Stimulated activated CD8-positive, alpha-beta memory T cell treated with anti-CD3 and anti-CD28 coated beads, Interleukin-15, amount 100 ng/mL, for 24 hours (primary cell): ENCODE measurements around the gene TMTC1.
"Not testable (repeated sequence)": the region's sequence is repeated elsewhere in the genome, so short reads cannot be mapped to it uniquely, and the experiment has no call there.

Experiments
- DNase-seq: peaks from one replicate; pipeline ENCODE4 v3.0.0-alpha.2; 2020; ENCODE audit warnings: low read depth

Gene TMTC1

DNA sequence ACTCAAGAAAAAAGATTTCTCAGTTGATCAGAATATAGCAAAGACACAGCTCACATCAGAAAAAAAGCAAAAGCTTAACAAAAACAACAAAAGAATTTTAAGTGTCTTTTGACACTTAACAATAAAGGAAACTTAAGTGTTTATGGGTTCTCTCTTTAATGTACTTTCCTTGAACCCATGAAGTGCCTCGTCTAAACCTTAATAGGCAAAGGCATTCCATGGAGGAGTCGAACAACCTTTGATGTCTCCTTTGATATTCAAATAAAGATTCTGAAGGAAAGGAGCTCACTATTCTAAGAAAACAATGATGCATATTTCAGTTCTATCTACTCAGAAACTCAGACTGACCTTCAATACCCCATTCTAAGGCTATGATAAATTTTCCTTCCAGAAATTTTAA lies 116.7 kb downstream of the TMTC1 start:
- DNase-seq: no peak

DNA sequence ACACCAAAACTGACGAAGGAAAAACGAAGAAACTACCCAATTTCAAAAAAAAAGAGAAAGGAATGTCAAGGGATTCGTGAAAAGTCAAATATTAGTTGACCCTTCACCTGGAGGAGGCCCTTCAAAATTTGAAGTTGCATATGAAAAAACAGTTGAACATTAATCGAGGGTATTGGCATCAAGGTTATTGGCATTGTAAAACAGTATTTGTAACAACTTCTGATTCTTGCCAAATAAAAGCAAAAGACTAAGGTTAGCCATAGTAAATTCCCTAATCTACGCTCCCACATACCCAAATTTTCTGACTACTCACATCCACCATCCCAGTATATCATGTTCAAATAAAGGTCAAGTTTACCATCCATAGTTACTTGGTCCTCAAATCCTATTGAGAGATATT lies 118.6 kb downstream of the TMTC1 start:
- no peak for DNase-seq

DNA sequence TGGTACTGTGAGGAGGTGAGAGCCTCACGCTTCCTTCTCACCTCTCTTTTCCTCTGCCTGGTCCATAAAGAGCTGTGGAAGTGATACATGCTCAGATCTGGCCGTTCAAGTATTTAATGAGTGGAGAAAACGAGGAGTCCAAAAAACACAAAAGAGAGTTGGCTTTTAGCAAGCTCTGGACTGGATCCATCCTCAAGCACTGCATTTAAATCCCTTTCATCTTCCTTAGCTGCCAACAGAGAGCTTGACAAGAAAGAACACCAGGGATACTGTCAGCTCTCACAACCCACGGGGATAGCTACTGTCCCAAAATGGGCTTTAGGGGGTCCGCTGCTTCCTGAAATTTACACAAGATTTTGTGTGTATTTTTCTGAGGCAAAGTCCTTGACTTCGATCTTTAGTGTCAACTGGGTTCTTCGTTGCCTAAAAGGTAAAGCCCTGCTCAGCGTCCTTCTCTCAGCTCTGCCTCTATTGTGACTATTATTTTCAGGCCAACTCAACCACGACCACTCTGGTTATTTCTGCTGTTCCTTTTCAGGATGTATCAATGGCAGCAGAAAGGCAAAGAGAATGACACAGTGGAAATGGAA lies 120.9 kb downstream of the TMTC1 start:
- DNase-seq: no peak

DNA sequence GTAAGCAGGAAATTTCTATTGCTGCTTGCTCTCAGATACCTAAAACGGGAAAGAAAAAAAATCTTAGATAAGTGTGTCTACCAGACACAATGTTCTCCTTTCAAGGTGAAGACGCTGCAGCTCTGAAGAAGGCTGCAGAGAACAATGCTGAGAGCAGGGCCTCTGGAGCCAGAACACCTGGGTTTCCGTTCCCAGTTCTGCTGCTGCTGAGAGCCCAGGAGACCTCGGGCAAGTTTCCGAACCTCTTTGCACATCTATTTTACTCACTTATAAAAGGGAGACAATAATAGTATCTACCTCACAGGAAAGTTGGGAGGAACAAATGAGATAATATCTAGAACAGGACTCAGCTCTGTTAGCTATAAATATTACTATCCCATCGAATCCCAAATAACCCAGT lies 122.9 kb downstream of the TMTC1 start:
- no peak for DNase-seq

DNA sequence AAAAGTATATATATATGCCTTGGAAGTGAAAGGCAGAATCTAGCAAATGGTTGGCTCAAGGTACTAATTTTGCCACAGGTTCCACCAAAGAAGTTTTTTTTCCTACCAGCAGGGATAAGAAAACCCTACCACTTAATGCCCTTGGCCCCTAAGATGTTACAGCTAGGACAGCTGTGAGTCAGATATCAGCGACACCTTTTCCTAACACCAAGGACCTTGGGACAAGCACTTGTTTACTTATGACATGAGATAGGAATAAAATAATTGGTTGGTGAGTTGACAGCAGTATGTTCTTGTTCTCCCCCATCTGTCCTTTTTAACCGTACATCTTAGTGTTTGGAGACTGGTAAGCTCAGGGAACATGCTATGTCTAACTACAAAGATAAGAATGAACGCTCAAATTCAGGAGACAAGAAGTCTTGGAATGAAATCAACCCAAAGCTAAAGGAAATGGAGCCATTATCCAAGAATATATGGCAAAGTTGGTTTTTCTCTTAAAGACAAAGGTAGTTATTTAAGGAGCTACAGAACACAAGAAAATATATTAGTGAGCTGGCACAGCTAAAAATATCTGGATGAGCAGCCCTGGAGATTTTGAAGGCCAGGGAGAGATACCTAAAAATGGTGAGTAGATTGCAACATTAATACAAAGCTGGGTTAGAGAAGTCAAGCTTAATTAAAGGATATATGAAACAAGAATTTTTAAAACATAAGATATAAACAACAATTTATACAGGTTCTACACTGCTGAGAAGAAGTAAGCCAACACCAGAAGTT lies 126.8 kb downstream of the TMTC1 start:
- DNase-seq: no peak

DNA sequence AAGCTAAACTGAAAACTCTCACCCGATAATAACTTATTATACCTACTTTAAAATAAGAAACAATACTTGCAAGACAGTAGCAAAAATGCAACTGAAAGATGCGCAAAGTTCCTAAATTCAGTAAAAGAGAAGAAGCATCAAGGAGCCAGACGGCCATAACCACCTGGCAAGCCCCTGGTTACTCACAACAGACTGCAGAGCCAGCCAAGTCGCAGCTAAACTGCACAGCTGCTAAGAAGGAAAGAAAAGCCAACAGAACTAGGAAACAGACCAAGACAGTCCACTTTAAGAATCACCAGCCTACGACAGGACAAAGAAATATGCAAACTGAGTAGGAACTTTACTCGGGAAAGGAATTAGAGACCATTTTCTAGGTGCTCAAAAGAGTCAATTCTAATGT lies 127.9 kb downstream of the TMTC1 start:
- DNase-seq: no peak

DNA sequence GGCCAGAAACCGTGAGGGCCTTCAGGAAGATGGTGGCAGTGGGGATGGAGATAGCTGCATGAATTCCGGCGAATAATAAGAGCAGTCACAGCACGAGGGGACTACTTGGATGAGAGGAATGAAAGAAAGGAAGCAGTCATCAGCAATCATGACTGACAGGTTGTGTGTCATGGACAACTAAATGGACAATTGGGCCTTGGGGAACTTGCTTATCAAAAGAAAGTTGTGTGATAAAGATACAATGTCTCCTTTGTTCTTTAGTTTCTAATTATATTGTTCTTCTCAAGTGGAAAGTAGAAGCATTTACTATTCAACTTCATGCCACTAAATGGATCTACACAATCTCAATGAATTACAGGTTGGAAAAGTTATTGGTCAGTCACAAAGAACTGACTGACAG lies 130.5 kb downstream of the TMTC1 start:
- no peak for DNase-seq

DNA sequence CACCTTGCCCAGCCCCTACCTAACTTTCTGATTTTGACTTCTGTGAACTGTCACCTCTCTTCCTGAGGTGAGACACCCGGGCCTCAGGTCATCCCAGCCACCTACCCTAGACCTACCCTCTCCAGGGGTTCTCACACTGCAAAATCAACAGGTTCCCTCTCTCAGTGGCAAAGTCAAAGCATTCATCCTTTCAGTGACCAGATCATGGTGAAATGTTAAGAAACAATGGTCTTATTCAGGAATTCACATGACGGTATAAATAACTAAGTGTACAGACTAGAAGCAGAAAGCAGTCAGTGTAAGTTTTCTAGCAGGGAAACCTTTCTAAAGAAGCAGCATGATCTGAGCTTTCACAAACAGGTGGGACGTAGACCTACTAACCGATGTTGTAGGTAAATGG lies 133.4 kb downstream of the TMTC1 start:
- no peak for DNase-seq

DNA sequence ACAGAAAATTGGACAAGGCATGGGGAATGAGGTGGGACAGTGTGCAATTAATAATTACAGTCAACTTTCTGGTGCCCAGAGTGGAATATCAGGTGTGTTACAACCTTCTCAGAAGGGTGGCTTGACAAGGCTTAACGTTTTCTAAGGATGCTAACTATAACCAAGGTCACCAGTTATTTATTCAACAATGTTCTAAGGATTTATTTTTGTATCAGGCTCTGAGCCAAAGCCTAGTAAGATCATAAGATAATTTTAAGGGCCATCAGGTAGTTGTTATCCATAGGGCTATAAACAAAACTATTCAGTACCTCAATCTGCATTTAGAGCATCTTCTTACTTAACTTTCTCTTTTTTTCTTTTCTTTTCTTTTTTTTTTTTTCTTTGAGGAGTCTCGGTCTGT lies 134.0 kb downstream of the TMTC1 start:
- no peak for DNase-seq

DNA sequence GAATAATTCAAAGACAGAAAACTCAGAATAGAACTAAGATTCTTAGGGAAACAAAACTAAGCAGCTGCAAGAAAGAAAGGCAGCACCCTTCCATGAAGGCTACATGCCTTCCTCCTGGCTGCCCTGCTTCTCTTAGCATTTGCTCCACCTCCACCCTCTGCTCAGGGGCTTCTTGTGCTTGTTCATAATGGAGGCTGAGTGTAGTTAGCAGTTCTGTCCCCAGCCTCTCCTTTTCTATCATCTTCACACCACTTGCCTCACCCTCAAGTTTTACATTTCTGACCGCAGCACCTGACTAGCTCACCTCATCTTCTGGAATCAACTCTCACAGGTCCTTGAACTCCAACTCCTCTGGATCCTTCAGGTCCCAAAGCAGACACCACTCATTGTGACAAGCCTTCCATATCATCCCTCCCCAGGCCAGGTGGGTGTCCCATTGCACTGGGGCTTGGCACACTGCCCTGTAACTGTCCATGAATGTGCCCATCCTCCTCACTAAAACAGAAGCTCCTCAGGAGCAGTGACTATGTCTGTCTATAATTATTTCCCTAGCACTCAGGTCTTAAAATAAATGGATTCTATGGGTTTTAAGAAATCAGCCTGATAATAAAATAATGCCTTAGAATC lies 139.1 kb downstream of the TMTC1 start:
- no peak for DNase-seq

DNA sequence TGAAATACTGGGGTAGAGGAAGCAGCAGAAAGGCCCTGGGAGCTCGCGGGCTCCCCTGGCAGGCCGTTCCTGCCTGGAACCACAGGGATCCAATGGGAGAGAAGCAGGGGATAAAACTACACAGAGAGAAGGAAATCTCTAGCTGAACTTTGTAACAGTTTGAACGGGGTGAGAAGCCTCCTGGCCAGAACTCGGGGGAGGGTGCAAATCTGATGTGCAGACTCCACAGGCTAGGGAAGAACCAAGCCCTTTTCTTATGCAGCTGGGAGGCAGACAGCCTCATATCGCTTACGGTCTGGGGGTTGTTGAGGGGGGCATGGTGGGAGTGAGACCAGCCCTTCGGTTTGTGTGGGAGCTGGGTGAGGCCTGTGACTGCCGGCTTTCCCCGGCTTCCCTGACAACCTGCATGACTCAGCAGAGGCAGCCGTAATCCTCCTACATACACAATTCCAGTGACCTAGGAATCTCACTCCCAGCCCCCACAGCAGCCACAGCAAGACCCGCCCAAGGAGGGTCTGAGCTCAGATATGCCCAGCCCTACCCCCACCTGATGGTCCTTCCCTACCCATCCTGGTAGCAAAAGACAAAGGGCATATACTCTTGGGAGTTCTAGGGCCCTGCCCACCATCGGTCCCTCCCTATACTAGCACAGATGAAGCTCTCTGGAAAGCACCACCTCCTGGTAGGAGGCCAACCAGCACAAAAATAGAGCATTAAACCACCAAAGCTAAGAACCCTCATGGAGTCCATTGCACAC lies 143.0 kb downstream of the TMTC1 start:
- no peak for DNase-seq

DNA sequence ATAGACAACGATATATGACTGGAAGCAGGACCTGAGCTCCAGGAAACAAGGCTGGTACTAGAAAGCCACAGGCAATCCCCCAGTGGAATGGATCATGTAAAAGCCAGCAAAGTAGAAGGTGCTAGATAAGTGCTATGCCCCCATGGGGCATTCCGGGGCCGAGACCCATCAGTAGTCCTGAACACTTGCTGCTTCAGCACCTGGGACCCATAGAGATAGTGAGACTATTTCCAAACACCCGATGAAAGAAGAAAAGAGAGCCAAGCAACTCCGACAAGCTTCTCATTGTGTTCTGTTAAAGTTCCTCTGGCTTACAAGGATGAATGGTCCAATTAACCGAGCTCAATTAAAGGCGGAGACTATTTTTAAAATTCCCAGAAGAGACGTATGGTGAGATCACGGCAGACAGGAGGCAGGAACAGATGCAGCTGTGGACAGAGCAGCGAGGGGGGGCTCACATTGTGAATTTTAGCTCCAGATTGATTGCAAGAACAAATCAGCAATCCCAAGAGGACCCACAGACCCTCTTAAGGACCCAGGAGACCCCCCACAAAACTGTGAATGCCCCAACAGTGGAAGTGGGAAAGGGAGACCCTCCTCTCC lies 143.7 kb downstream of the TMTC1 start:
- no peak for DNase-seq

DNA sequence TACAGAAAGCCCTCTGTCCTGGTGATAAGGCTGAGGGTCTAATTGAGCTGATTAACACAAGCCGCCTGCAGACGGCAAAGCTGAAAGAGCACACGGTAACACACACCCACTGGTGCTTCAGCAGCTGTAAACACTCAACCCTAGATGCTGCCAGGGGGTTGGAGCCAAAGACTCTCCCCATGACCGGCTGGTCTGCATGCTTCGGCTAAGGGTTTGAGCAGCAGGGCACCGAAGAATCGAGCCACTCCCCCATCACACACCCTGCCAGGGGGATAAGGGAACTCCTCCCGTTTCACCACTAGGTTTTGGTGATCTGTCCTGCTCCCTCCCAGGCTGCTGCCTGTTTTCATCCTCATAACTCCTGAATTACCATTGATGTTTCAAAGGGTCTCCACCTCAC lies 145.2 kb downstream of the TMTC1 start:
- DNase-seq: no peak

DNA sequence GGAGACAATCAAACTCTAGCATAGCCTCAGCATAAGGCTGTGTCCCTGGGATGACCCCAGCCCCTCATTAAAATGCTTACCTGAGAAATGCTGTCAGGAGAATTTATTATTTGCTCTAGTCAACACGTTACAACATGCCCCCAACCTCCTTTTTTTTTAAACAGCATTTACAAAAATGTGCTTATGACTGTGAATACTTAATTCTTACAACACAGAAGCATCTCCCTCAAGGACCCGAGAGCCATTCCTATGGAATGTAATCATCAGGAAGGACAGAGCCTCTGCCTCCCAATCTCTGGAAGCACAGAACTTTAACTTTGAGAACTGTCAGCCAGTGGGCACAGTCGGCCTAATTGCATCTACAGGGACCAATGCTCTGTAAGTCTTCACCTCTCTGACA lies 149.7 kb downstream of the TMTC1 start:
- DNase-seq: no peak

DNA sequence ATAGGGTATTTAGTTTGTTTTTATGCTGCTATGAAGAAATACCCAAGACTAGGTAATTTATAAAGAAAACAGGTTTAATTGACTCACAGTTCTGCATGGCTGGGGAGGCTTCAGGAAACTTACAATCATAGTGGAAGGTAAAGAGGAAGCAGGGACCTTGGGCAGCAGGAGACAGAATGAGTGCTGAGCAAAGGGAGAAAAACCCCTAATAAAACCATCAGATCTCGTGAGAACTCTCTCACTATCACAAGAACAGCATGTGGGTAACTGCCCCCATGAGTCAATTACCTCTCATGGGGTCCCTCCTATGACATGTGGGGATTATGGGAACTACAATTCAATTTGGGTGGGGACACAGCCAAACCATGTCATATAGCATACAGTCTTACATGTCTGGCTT lies 153.6 kb downstream of the TMTC1 start:
- not testable (repeated sequence) for DNase-seq

DNA sequence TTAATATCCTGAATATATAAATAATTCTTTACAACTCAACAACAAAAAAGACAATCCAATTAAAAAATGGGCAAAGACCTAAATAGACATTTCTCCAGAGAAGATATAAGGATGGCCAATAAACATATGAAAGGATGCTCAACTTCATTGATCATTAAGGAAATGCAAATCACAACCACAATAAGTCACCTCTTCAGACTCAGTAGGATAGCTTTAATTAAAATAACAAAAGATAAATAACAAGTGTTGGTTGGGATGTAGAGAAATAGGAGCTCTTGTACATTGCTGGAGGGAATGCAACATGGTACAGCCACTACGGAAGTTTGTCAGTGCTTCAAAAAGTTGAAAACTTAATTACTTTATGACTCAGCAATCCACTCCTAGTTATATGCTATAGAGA lies 156.5 kb downstream of the TMTC1 start:
- DNase-seq: no peak

DNA sequence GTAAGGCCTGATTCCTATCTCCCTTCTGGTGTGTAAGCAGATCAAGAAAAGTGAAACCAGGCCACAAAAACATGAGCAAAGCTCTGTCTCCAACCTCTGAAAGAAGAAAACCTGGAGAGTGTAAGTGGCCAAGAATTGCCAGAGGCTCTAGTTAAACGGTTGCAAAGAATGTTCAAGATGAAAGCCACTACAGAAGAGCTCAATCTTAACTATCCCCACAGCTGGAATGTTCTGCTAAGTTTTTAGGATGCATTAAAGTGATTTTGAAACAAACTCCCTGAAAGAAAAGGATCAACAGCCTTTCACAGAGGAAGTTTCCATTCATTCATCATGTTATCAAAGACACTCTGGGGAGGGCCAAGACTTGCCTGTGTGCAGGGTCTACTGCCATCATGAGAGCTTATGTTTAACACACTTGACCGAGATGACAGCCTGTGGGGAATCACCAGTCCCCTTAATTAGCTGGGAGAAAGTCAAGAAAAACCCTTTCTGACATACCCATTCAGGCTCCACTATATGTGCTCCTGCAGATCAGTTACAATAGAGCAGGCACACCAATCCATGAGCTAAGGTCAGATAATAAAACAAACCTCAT lies 158.3 kb downstream of the TMTC1 start:
- no peak for DNase-seq

DNA sequence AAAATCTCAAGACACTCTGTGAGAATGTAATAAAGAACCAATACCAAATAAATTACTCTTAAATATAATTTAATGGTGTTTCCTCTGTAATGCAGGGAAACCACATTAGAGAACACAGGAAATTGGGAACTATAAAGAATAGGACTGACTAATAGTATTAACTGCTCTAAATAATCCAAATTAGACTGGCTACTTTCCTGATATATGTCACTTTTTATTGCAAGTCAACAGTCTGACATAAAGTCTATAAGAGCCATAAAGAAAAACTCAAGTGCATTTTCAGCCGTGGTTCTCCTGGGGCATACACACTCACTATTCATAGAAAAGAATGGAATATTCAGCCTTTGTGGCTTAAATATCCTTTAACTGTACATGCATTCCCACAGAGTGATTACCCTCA lies 161.5 kb downstream of the TMTC1 start:
- DNase-seq: no peak

DNA sequence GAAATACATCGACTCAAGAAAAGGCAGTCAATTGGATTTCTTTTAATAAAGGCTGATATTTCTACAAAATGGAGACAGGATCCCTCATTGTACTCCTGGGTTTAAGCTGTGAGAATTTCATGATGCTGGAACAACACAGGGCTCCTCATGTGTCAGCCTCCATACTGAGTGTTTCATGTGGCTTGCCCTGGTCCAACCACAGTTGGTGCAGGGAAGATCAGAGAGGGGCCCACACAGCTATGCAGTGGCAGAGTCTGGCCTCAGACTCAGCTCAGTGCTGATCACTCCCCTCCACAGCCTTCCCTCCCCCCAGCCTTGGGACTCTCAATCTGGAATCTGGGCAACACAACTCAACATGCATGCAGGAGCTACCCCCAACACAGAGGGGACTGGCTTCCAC lies 163.7 kb downstream of the TMTC1 start:
- no peak for DNase-seq

DNA sequence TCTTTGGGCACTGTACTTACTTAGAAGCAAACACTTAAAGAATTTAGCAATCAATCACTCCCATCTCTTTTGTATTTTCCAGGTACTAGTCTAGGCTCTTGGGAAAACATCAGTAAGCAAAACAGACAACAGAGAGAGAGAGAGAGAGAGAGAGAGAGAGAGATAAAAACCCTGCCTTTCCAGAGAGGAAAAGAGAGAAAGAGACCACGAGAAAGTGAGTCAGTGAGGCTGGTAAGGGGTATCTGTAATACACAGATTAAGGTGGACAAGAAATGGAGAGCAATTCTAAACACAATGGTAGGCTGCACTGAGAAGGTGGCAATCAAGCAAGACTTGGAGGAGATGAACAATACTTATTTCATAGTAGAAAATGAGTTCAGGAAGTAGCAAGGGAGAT lies 166.3 kb downstream of the TMTC1 start:
- DNase-seq: no peak

DNA sequence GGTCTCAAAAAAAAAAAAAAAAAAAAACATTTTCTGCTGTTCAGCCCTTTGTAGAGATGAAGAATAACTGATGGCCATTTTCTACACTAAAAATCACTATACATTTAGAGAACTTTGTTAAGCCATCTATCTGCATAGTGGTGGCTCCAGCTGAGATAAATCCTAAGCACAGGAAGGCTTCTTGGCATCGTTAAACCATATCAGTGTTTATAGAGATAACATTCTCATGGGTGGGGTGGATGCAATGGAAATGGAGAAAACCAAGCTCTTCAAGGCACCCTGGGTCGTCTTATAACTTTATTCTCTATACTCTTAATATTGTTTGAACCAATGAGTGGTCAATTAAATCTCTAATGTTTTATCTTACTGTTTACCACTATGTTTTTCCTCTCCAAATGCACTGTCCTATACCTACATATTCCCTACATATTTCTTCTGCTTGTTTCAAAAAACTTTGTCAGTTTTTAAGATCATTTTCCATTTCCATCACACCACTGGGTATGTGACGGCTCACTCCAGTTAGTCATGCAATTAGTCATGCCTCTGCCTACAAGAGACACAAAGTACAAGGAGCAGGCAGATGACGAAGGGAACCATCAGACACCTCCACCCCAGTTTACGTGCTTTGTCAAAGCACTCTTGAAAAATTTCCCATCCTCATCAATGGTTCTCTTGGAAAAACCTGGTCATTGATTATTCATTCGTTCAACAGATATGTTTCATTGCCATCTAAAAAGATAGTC lies 166.9 kb downstream of the TMTC1 start:
- DNase-seq: no peak
